Keratinocyte (primary cell): ENCODE measurements around the gene PMIS2. TPM values are rescaled to one million over a fixed set of nuclear protein-coding genes. Genes with fewer than 3 reads are reported as not detected.
A peak's percentile ranks its signal among the peaks of the same experiment; 100 is the strongest.

Experiments
- DNase-seq: peaks from one replicate; pipeline ENCODE4 v3.0.0-alpha.2; 2011; ENCODE audit warnings: low read depth, missing footprints, low spot score
- FAIRE-seq: peaks from 2 replicates; lab custom pipeline; 2011; peaks lifted over from hg19 to GRCh38; lab: Jason Lieb, UNC
- H2AFZ ChIP-seq: 2 replicates; pipeline ENCODE4 v1.6.0; 2012; ENCODE audit warnings: low read length, control low read depth, inconsistent platforms; ENCODE audit not compliant: control insufficient read depth
- H3K27ac ChIP-seq: 2 replicates; pipeline ENCODE4 v1.5.1; 2011; ENCODE audit warnings: low read length; ENCODE audit not compliant: control insufficient read depth, insufficient read depth
- H3K27me3 ChIP-seq: 3 replicates; pipeline ENCODE4 v1.6.0; 2011; ENCODE audit warnings: low read length; ENCODE audit not compliant: control insufficient read depth, insufficient read depth; ENCODE audit errors: extremely low read depth
- H3K36me3 ChIP-seq, 2 experiments: 2 replicates in 1 of 2; 3 replicates in 1 of 2; pipeline ENCODE4 v1.5.1; 2011; ENCODE audit warnings: low read length in 2 of 2, mild to moderate bottlenecking in 1 of 2; ENCODE audit not compliant: control insufficient read depth in 2 of 2, insufficient read depth in 2 of 2; ENCODE audit errors: extremely low read depth in 1 of 2
- H3K4me1 ChIP-seq: 3 replicates; pipeline ENCODE4 v1.5.1; 2011; ENCODE audit warnings: low read length; ENCODE audit not compliant: control insufficient read depth, insufficient read depth; ENCODE audit errors: extremely low read depth
- H3K4me2 ChIP-seq: 3 replicates; pipeline ENCODE4 v1.6.0; 2011; ENCODE audit warnings: low read depth, low read length; ENCODE audit not compliant: control insufficient read depth, insufficient read depth; ENCODE audit errors: extremely low read depth
- H3K4me3 ChIP-seq, 3 experiments: fragments of 200-600 bp in 1 of 3; sonication (generic) in 1 of 3; 2 replicates in 2 of 3; 3 replicates in 1 of 3; pipeline ENCODE4 v1.5.1; 2011 to 2016; ENCODE audit warnings: low read length in 3 of 3, mild to moderate bottlenecking in 3 of 3, control low read depth in 2 of 3, inconsistent platforms in 1 of 3, low read depth in 1 of 3, mixed read lengths in 1 of 3, mixed run types in 1 of 3, moderate library complexity in 1 of 3; ENCODE audit not compliant: control insufficient read depth in 2 of 3, insufficient read depth in 2 of 3; ENCODE audit errors: extremely low read depth in 1 of 3
- H3K79me2 ChIP-seq: 2 replicates; pipeline ENCODE4 v1.6.0; 2012; ENCODE audit warnings: low read length; ENCODE audit not compliant: control insufficient read depth, insufficient read depth
- H3K9ac ChIP-seq: 3 replicates; pipeline ENCODE4 v1.6.0; 2011; ENCODE audit warnings: low read length; ENCODE audit not compliant: control insufficient read depth, insufficient read depth; ENCODE audit errors: extremely low read depth
- H3K9me1 ChIP-seq: 3 replicates; pipeline ENCODE4 v1.6.0; 2011; ENCODE audit warnings: low read length; ENCODE audit not compliant: control insufficient read depth, insufficient read depth; ENCODE audit errors: extremely low read depth
- H3K9me3 ChIP-seq: 2 replicates; pipeline ENCODE4 v1.5.1; 2012; ENCODE audit warnings: low read depth, low read length; ENCODE audit not compliant: control insufficient read depth
- H4K20me1 ChIP-seq: 3 replicates; pipeline ENCODE4 v1.6.0; 2011; ENCODE audit warnings: low read length; ENCODE audit not compliant: control insufficient read depth, insufficient read depth; ENCODE audit errors: extremely low read depth
- EZH2 ChIP-seq: IDR thresholded peaks from one replicate; pipeline ENCODE4 v1.6.1; 2012; ENCODE audit warnings: inconsistent platforms, mild to moderate bottlenecking, low read length, moderate library complexity
- dilution Hi-C: fragments of 300-500 bp; cut with MboI; formaldehyde crosslinking; loops from one replicate; pipeline ENCODE4 v1.7.0; 2020; ENCODE audit warnings: low sequenced_read_pairs; ENCODE audit not compliant: extremely low pct_ligation_motif_present
- polyA plus RNA-seq, 5 experiments: library from polyadenylated mRNA; depleted of rRNA in 3 of 5; stranded (reverse) in 3 of 5; stranded (forward) in 1 of 5; unstranded in 1 of 5; fragments of >200 nt; gene quantifications; 1 replicate in 1 of 5; 2 replicates in 3 of 5; 3 replicates in 1 of 5; pipeline versions ENCODE4 v1.2.1 to v1.2.3, GENCODE V29; 2011 to 2012; ENCODE audit warnings: missing spikeins in 2 of 5, low read depth in 1 of 5, low replicate concordance in 1 of 5
- TF ChIP-seq, protein P1 (sequence below), 3 experiments: IDR thresholded peaks in 1 of 3; conservative IDR thresholded peaks in 1 of 3; optimal IDR thresholded peaks in 1 of 3; 2 replicates in 2 of 3; 3 replicates in 1 of 3; pipeline versions ENCODE3 to v1.5.1; 2011; ENCODE audit warnings: low read length in 3 of 3, mild to moderate bottlenecking in 3 of 3, moderate library complexity in 2 of 3, control low read depth in 1 of 3, inconsistent platforms in 1 of 3; ENCODE audit not compliant: insufficient read depth in 2 of 3; ENCODE audit errors: extremely low read depth in 1 of 3

The PMIS2 gene
- polyA plus RNA-seq, 1 donor (not counting 4 experiments of a cell fraction or from before 2014, with no cell fraction given) = not detected

GRCh38 chr19:35542209-35542608 is 43.8 kb upstream of the PMIS2 start:
- Histone ChIP-seq H2AFZ (no peak overlapping the region), H4K20me1 (no peaks in the 10 kb centered on the region), H3K4me2 (no peak overlapping the region), H3K9me3 (no peaks in the 10 kb centered on the region), H3K4me1 (peaks cover 15% of the 10 kb centered on the region), H3K79me2 (peaks cover 32% of the 10 kb centered on the region), H3K9ac (no peak overlapping the region), H3K27me3 (no peaks in the 10 kb centered on the region), H3K36me3 (peaks cover 6 to 9% of the 10 kb centered on the region in 2 experiments), H3K27ac (no peak overlapping the region), H3K9me1 (no peaks in the 10 kb centered on the region), H3K4me3 (no peak overlapping the region)
- TF ChIP-seq, protein P1, sequence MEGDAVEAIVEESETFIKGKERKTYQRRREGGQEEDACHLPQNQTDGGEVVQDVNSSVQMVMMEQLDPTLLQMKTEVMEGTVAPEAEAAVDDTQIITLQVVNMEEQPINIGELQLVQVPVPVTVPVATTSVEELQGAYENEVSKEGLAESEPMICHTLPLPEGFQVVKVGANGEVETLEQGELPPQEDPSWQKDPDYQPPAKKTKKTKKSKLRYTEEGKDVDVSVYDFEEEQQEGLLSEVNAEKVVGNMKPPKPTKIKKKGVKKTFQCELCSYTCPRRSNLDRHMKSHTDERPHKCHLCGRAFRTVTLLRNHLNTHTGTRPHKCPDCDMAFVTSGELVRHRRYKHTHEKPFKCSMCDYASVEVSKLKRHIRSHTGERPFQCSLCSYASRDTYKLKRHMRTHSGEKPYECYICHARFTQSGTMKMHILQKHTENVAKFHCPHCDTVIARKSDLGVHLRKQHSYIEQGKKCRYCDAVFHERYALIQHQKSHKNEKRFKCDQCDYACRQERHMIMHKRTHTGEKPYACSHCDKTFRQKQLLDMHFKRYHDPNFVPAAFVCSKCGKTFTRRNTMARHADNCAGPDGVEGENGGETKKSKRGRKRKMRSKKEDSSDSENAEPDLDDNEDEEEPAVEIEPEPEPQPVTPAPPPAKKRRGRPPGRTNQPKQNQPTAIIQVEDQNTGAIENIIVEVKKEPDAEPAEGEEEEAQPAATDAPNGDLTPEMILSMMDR (optimal IDR thresholded peaks at IDR 0.05 in 1 of 3, IDR thresholded peaks at IDR 0.05 in 1 of 3, conservative IDR thresholded peaks at IDR 0.05 in 1 of 3; ENCODE audit: extremely low read depth in 1 of 3, insufficient read depth in 2 of 3, low read length in 3 of 3) = no peak
- TF ChIP-seq EZH2 = no peak
- dilution Hi-C loops = no loop called here
- DNase-seq = no peak
- FAIRE-seq = no peak

GRCh38 chr19:35543280-35544109 is 42.5 kb upstream of the PMIS2 start:
- TF ChIP-seq, protein P1 (optimal IDR thresholded peaks at IDR 0.05 in 1 of 3, IDR thresholded peaks at IDR 0.05 in 1 of 3, conservative IDR thresholded peaks at IDR 0.05 in 1 of 3; ENCODE audit: extremely low read depth in 1 of 3, insufficient read depth in 2 of 3, low read length in 3 of 3) = no peak
- no peak for TF ChIP-seq EZH2
- H3K27ac ChIP-seq = no peak overlapping the region
- no peaks in the 10 kb centered on the region for H3K27me3 ChIP-seq
- H3K4me3 ChIP-seq = no peak overlapping the region
- FAIRE-seq (no peak), DNase-seq (no peak)
- H3K9me3 ChIP-seq = no peaks in the 10 kb centered on the region
- H3K4me1 ChIP-seq = peaks cover 15% of the 10 kb centered on the region
- H3K36me3 ChIP-seq = peaks cover 9 to 15% of the 10 kb centered on the region in 2 experiments
- H3K4me2 ChIP-seq = peak overlapping the region; percentile 90
- H3K9ac ChIP-seq = no peak overlapping the region
- no peaks in the 10 kb centered on the region for H4K20me1 ChIP-seq
- H3K79me2 ChIP-seq = peaks cover 32% of the 10 kb centered on the region
- no peak overlapping the region for H2AFZ ChIP-seq
- no peaks in the 10 kb centered on the region for H3K9me1 ChIP-seq
- dilution Hi-C loops = no loop called here
